Astrocyte (in vitro differentiated cells and primary cell): Measurements from ENCODE around the gene OSCP1.

Experiments
- EZH2 ChIP-seq: IDR thresholded peaks from 2 replicates; pipeline ENCODE4 v1.6.1; 2012; ENCODE audit warnings: mild to moderate bottlenecking, low read length, inconsistent platforms; ENCODE audit not compliant: insufficient read depth
- TF ChIP-seq, protein P1 (sequence below): IDR thresholded peaks from 2 replicates; pipeline ENCODE4 v1.5.1; 2011; ENCODE audit warnings: low read depth, mild to moderate bottlenecking, inconsistent platforms, low read length, moderate library complexity; ENCODE audit not compliant: insufficient read depth

DNA sequence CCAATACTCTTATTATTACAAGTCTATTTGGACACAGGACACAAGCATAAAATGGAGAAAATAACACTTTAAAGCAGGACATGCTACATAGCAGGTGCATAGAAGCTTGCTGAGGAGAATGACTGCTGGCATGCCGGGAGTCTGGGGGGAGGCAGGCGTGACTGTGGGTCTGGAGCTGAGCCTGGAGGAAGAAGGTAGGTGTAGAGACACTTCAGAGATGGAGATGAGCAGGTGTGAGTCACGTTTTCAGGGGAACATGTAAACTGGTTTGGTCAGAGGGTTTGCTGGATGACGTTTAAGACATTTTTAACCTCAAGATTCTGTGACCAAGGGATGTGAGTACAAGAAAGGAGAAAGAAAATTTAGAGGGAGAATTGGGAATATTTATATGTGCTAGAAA, 24.5 kb downstream of the OSCP1 start:
- TF ChIP-seq, protein P1, sequence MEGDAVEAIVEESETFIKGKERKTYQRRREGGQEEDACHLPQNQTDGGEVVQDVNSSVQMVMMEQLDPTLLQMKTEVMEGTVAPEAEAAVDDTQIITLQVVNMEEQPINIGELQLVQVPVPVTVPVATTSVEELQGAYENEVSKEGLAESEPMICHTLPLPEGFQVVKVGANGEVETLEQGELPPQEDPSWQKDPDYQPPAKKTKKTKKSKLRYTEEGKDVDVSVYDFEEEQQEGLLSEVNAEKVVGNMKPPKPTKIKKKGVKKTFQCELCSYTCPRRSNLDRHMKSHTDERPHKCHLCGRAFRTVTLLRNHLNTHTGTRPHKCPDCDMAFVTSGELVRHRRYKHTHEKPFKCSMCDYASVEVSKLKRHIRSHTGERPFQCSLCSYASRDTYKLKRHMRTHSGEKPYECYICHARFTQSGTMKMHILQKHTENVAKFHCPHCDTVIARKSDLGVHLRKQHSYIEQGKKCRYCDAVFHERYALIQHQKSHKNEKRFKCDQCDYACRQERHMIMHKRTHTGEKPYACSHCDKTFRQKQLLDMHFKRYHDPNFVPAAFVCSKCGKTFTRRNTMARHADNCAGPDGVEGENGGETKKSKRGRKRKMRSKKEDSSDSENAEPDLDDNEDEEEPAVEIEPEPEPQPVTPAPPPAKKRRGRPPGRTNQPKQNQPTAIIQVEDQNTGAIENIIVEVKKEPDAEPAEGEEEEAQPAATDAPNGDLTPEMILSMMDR, result no peak
- TF ChIP-seq EZH2, result no peak
